ENCODE measurements around the gene TDRD1. TPM values are rescaled to one million over a fixed set of nuclear protein-coding genes. Genes with fewer than 3 reads are reported as not detected.

The TDRD1 gene
- total and polyA plus RNA-seq, 2 donors (not counting 1 experiment from before 2014, with no cell fraction given), result 0.10 to 0.22 TPM

DNA sequence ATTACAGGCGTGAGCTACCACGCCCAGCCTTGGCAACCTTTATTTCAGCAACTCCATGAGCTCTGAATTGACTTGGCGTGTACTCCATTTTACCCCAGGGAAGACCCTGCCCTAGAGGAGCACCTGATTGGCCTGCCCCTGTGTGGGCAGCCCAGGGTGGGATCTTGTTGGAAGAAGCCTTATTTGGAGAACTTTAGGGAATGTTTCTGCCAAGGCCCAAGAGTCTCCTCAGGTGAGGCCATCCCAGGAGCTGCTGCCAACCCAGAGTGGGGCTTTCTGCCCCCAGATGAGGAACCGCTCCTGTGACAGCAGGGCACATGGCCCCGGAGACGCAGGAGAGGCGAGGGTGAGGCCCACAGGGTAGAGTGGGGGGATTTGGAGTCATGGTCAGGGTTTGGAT, 101.9 kb downstream of the TDRD1 start:
- H3K27ac ChIP-seq (ENCODE audit: low read length in 2 of 2), result no peak overlapping the region
- POLR2A ChIA-PET, result no interaction called here
- WGBS (ENCODE audit: insufficient coverage), result 70% methylated on average over 7 of the region's 7 CpGs
- no peak overlapping the region for H2AFZ ChIP-seq (ENCODE audit: insufficient read depth, low read depth, low read length, poor library complexity, severe bottlenecking)
- no peak overlapping the region for H3K9ac ChIP-seq (ENCODE audit: low read length)
- intact Hi-C loops (cut with micrococcal nuclease), result no loop called here
- ATAC-seq (ENCODE audit: low read depth) (no peak), DNase-seq (no peak)
- no peaks in the 10 kb centered on the region for H3K4me1 ChIP-seq (ENCODE audit: control insufficient read depth in 2 of 2, insufficient read depth in 2 of 2, low read length in 2 of 2)
- Mint-ChIP-seq H3K27ac (no peak overlapping the region), H3K27me3 (peaks cover 10% of the 10 kb centered on the region), H3K4me3 (no peak overlapping the region), H3K4me1 (no peaks in the 10 kb centered on the region), H3K9me3 (ENCODE audit: insufficient read depth) (no peaks in the 10 kb centered on the region)
- H3K9me3 ChIP-seq (ENCODE audit: control extremely low read depth in 1 of 3, control insufficient read depth in 2 of 3, insufficient read depth in 1 of 3, low read length in 2 of 3), result no peaks in the 10 kb centered on the region
- H3K36me3 ChIP-seq (replicated peaks in 1 of 2; ENCODE audit: control extremely low read depth in 1 of 2, control insufficient read depth in 1 of 2, extremely low read depth in 1 of 2, insufficient read depth in 2 of 2, low read length in 1 of 2), result no peaks in the 10 kb centered on the region
- H3K4me2 ChIP-seq (replicated peaks; ENCODE audit: low read depth, low read length, poor library complexity, severe bottlenecking), result no peak overlapping the region
- CTCF ChIA-PET, result interaction anchor here (1.6 kb wide), 1 partner anchor 23 kb away, joined by 3 read pairs; no protein-coding TSS in a partner anchor
- peaks cover 0 to 6% (median 0%) of the 10 kb centered on the region in 4 experiments for H3K27me3 ChIP-seq (replicated peaks in 1 of 4; ENCODE audit: control extremely low read depth in 1 of 4, control insufficient read depth in 3 of 4, insufficient read depth in 4 of 4, low read length in 3 of 4)
- H3K79me2 ChIP-seq (ENCODE audit: control insufficient read depth, insufficient read depth, low read length), result no peaks in the 10 kb centered on the region
- no peaks in the 10 kb centered on the region for H4K20me1 ChIP-seq (ENCODE audit: control insufficient read depth, insufficient read depth, low read length, poor library complexity, severe bottlenecking)
- no peak for TF ChIP-seq EZH2 (IDR thresholded peaks at IDR 0.05; ENCODE audit: borderline replicate concordance, insufficient read depth, low read depth, low read length, poor library complexity, severe bottlenecking)
- TF ChIP-seq, protein P1, sequence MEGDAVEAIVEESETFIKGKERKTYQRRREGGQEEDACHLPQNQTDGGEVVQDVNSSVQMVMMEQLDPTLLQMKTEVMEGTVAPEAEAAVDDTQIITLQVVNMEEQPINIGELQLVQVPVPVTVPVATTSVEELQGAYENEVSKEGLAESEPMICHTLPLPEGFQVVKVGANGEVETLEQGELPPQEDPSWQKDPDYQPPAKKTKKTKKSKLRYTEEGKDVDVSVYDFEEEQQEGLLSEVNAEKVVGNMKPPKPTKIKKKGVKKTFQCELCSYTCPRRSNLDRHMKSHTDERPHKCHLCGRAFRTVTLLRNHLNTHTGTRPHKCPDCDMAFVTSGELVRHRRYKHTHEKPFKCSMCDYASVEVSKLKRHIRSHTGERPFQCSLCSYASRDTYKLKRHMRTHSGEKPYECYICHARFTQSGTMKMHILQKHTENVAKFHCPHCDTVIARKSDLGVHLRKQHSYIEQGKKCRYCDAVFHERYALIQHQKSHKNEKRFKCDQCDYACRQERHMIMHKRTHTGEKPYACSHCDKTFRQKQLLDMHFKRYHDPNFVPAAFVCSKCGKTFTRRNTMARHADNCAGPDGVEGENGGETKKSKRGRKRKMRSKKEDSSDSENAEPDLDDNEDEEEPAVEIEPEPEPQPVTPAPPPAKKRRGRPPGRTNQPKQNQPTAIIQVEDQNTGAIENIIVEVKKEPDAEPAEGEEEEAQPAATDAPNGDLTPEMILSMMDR (IDR thresholded peaks at IDR 0.05), result no peak
- no peak overlapping the region for H3K4me3 ChIP-seq (ENCODE audit: control extremely low read depth in 1 of 5, extremely low read depth in 1 of 5, insufficient read depth in 1 of 5, low read depth in 2 of 5, low read length in 4 of 5)

DNA sequence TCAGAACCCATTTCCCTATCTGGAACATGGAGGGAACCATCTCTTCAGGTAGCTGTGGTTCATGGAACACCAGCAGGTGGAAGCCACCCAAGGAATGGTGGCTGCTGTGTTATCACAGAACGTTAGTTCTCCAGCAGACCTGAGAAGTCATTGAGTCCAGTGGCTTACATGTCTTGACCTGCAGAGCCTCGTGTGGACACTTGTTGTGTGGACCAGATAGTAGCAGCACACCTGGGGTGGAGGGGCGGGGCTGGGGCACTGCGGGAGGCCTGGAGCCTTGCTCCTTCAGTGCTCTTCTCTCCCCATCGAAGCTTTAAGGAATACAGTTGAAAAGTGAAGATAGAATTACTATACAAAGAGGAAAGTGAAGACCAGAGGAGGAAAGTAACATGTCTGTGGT, 102.3 kb downstream of the TDRD1 start:
- TF ChIP-seq, protein P1 (IDR thresholded peaks at IDR 0.05), result no peak
- no peak for TF ChIP-seq EZH2 (IDR thresholded peaks at IDR 0.05; ENCODE audit: borderline replicate concordance, insufficient read depth, low read depth, low read length, poor library complexity, severe bottlenecking)
- DNase-seq (no peak), ATAC-seq (ENCODE audit: low read depth) (no peak)
- H3K27ac Mint-ChIP-seq, result no peak overlapping the region
- H3K9ac ChIP-seq (ENCODE audit: low read length), result no peak overlapping the region
- H3K4me1 ChIP-seq (ENCODE audit: control insufficient read depth in 2 of 2, insufficient read depth in 2 of 2, low read length in 2 of 2), result no peaks in the 10 kb centered on the region
- intact Hi-C loops (cut with micrococcal nuclease), result no loop called here
- no peaks in the 10 kb centered on the region for H4K20me1 ChIP-seq (ENCODE audit: control insufficient read depth, insufficient read depth, low read length, poor library complexity, severe bottlenecking)
- H2AFZ ChIP-seq (ENCODE audit: insufficient read depth, low read depth, low read length, poor library complexity, severe bottlenecking), result no peak overlapping the region
- H3K4me3 ChIP-seq (ENCODE audit: control extremely low read depth in 1 of 5, extremely low read depth in 1 of 5, insufficient read depth in 1 of 5, low read depth in 2 of 5, low read length in 4 of 5), result no peak overlapping the region
- H3K9me3 ChIP-seq (ENCODE audit: control extremely low read depth in 1 of 3, control insufficient read depth in 2 of 3, insufficient read depth in 1 of 3, low read length in 2 of 3), result no peaks in the 10 kb centered on the region
- H3K4me3 Mint-ChIP-seq, result no peak overlapping the region
- peaks cover 10% of the 10 kb centered on the region for H3K27me3 Mint-ChIP-seq
- H3K27ac ChIP-seq (ENCODE audit: low read length in 2 of 2), result no peak overlapping the region
- no peak overlapping the region for H3K4me2 ChIP-seq (replicated peaks; ENCODE audit: low read depth, low read length, poor library complexity, severe bottlenecking)
- POLR2A ChIA-PET, result no interaction called here
- CTCF ChIA-PET, result interaction anchor here (1.6 kb wide), 1 partner anchor 22 kb away, joined by 3 read pairs; no protein-coding TSS in a partner anchor
- WGBS (ENCODE audit: insufficient coverage), result 57% methylated on average over 2 of the region's 5 CpGs
- no peaks in the 10 kb centered on the region for H3K36me3 ChIP-seq (replicated peaks in 1 of 2; ENCODE audit: control extremely low read depth in 1 of 2, control insufficient read depth in 1 of 2, extremely low read depth in 1 of 2, insufficient read depth in 2 of 2, low read length in 1 of 2)
- H3K4me1 Mint-ChIP-seq, result no peaks in the 10 kb centered on the region
- H3K79me2 ChIP-seq (ENCODE audit: control insufficient read depth, insufficient read depth, low read length), result no peaks in the 10 kb centered on the region
- H3K9me3 Mint-ChIP-seq (ENCODE audit: insufficient read depth), result no peaks in the 10 kb centered on the region
- H3K27me3 ChIP-seq (replicated peaks in 1 of 4; ENCODE audit: control extremely low read depth in 1 of 4, control insufficient read depth in 3 of 4, insufficient read depth in 4 of 4, low read length in 3 of 4), result peaks cover 0 to 6% (median 0%) of the 10 kb centered on the region in 4 experiments

Small RNAs within 50 kb of the gene (small RNA-seq; reads per million reads assigned to genes)
- gene RF02277 (ENCODE audit: insufficient read length, low read depth, low replicate concordance), result not detected

Other genes with a start within 250 kb of the TDRD1 start
- not detected in 2 replicates for gene ADRB1, start 135.5 kb upstream of the TDRD1 start, total RNA-seq
- gene ADRB1, start 135.5 kb upstream of the TDRD1 start, polyA plus RNA-seq, result 0.09 and 0.10 TPM in 2 replicates
- 31.5 and 33.8 TPM in 2 replicates for gene CCDC186, start 5.2 kb upstream of the TDRD1 start, total RNA-seq
- 8.0 and 13.5 TPM in 2 replicates for gene CCDC186, start 5.2 kb upstream of the TDRD1 start, polyA plus RNA-seq
- gene VWA2, start 59.9 kb downstream of the TDRD1 start, total RNA-seq, result not detected in 2 replicates
- gene VWA2, start 59.9 kb downstream of the TDRD1 start, polyA plus RNA-seq, result not detected in 2 replicates
- 3.8 and 4.9 TPM in 2 replicates for gene AFAP1L2, start 225.1 kb downstream of the TDRD1 start, total RNA-seq
- gene AFAP1L2, start 225.1 kb downstream of the TDRD1 start, polyA plus RNA-seq, result 4.7 and 4.8 TPM in 2 replicates

Data from B cell (primary cell).